C4-2B (cell line): ENCODE results near the gene FIG4.

Experiments
- CTCF ChIP-seq: fragments of 450-650 bp; conservative IDR thresholded peaks from 2 replicates; pipeline ENCODE4 v1.5.1; 2017; ENCODE audit warnings: mild to moderate bottlenecking
- ZFX ChIP-seq: fragments of 450-650 bp; IDR thresholded peaks from 2 replicates; pipeline ENCODE4 v1.6.1; 2017

- TF ChIP-seq CTCF (no peak), ZFX (no peak)
Observed at GRCh38 chr6:109701774-109702173, 10.7 kb downstream of the FIG4 start.
